Activated T-helper 1 cell treated with anti-CD3 and anti-CD28 coated beads, Interleukin-12 subunit alpha, Interleukin-12 subunit beta, Interleukin-2, Interleukin-4 antibody, amounts not matched to agents 30 ng/mL and 10 ng/mL and 1 ng/mL, durations not matched to agents 14 hours and 24 hours and 36 hours (primary cell): ENCODE results near the gene TRAK2. TPM values are rescaled to one million over a fixed set of nuclear protein-coding genes. Genes with fewer than 3 reads are reported as not detected.

Experiments used
- DNase-seq: peaks from one replicate; pipeline ENCODE4 v3.0.0; 2021; ENCODE audit warnings: low spot score
- H3K27ac Mint-ChIP-seq: one replicate; pipeline ENCODE4 v1.8.0; 2021; ENCODE audit warnings: mild to moderate bottlenecking, mixed read lengths
- H3K27me3 Mint-ChIP-seq: one replicate; pipeline ENCODE4 v1.8.0; 2022; ENCODE audit warnings: mild to moderate bottlenecking, moderate library complexity, mixed read lengths; ENCODE audit not compliant: insufficient read depth
- H3K36me3 Mint-ChIP-seq: one replicate; pipeline ENCODE4 v1.8.0; 2021; ENCODE audit warnings: low read depth, mixed read lengths
- H3K4me1 Mint-ChIP-seq: one replicate; pipeline ENCODE4 v1.8.0; 2021; ENCODE audit warnings: low read depth, mixed read lengths
- H3K4me3 Mint-ChIP-seq: one replicate; pipeline ENCODE4 v1.8.0; 2021; ENCODE audit warnings: mild to moderate bottlenecking, moderate library complexity, mixed read lengths
- H3K9me3 Mint-ChIP-seq: one replicate; pipeline ENCODE4 v1.8.0; 2021; ENCODE audit warnings: mixed read lengths
- intact Hi-C: fragments of 100-400 bp; cut with micrococcal nuclease; formaldehyde crosslinking; loops from one replicate; pipeline ENCODE4 v1.15.1; 2024
- total RNA-seq: library from RNA; stranded (reverse); gene quantifications from 2 replicates; pipeline ENCODE4 v1.2.3, GENCODE V29; 2022

TRAK2 gene
- total RNA-seq, 1 donor from 2014 or later = 28.9 TPM

DNA sequence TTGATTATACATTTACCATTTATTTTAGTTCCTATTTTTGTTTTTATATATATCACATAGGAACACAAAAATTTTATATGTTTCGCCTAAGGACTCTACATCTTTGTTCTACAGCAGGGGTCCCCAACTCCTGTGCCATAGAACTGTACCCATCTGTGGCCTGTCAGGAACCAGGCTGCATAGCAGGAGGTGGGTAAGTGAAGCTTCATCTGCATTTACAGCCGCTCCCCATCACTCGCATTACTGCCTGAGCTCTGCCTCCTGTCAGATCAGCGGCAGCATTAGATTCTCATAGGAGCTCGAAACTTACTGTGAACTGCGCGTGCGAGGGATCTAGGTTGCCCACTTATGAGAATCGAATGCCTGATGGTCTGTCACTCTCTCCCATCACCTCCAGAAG is 25.3 kb downstream of the TRAK2 start:
- intact Hi-C loops = no loop called here
- H3K4me3 Mint-ChIP-seq = no peak overlapping the region
- H3K9me3 Mint-ChIP-seq = peaks cover 18% of the 10 kb centered on the region

DNA sequence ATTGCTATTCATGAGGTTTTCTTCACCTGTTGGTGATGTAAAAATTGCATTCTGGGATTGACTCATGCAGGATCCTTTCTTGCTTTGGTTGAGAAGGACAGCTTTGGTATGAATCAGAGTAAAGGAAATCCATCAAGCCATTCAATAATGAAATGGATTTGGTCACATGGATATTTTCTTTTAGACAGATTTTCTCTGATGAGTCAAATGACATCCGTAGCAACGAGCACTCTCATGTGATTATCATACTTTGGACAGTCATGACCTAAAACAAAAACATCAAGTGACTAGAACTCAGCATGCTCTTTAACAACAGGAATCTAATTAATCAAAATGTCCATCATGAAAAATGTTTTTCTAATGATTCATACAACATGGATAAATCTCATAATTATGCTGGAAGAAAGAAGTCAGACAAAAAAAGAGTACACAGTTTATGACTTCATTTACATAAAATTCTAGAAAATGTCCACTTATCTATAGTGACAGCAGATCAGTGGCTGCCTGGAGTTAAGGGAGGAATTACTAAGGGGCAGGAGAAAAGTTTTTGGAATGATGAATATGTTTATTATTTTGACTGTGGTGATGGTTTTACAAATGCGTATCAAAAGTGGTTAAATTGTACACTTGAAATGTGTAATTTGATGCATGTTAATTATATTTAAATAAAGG is 30.7 kb downstream of the TRAK2 start:
- H3K9me3 Mint-ChIP-seq = no peaks in the 10 kb centered on the region
- intact Hi-C loops = no loop called here
- no peak for DNase-seq
- peaks cover 31% of the 10 kb centered on the region for H3K4me1 Mint-ChIP-seq
- H3K4me3 Mint-ChIP-seq = no peak overlapping the region
- peaks cover 17% of the 10 kb centered on the region for H3K36me3 Mint-ChIP-seq
- no peaks in the 10 kb centered on the region for H3K27me3 Mint-ChIP-seq
- no peak overlapping the region for H3K27ac Mint-ChIP-seq

More for the DNA sequence above, 25.3 kb downstream of the TRAK2 start:
- peaks cover 29% of the 10 kb centered on the region for H3K36me3 Mint-ChIP-seq
- peaks cover 17% of the 10 kb centered on the region for H3K4me1 Mint-ChIP-seq
- H3K27me3 Mint-ChIP-seq = no peaks in the 10 kb centered on the region
- no peak for DNase-seq
- no peak overlapping the region for H3K27ac Mint-ChIP-seq

DNA sequence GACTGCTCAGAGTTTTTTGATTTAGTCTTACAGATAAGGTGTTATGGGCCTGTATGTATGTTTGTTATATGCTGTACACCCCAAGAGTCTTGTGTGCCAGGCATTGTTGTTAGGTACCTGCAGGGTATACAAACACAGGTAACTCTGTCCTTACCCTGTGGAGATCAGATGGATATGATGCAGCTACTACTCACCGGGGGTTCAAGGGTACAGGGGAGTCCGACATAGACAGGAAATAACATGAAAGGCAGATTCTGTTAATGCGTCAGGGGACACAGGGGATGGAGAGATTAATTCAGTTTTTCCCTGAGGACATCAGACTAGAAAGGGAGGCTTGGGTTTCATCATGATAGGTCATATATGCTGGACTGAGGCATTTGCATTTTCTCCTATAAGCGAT is 31.3 kb downstream of the TRAK2 start:
- H3K4me3 Mint-ChIP-seq = no peak overlapping the region
- no peak for DNase-seq
- H3K27me3 Mint-ChIP-seq = no peaks in the 10 kb centered on the region
- H3K27ac Mint-ChIP-seq = no peak overlapping the region
- H3K36me3 Mint-ChIP-seq = peaks cover 17% of the 10 kb centered on the region
- H3K4me1 Mint-ChIP-seq = peaks cover 31% of the 10 kb centered on the region
- intact Hi-C loops = no loop called here
- H3K9me3 Mint-ChIP-seq = no peaks in the 10 kb centered on the region

DNA sequence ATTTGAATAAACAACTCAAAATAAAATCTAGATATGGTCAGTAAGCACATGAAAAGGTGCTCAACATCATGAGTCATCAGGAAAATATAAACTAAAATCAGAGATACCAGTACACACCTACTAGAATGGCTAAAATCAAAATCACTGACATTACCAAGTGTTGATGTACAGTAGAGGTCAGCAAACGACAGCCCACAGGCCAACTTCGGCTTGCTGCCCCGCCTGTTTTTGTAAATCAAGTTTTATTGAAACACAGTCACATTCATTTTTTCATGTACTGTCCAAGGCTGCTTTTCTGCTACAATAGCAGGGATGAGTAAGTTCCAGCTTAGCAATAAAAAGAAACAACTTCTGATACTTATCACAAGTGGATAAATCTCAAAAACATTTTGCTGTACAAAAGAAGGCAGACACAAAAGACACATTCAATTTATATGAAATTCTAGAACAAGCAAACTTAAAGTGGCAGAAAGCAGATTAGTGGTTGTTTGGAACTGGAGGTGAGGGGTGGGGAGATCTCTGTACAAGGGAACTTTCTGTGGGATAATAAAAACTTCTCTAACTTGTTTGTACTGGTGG is 32.1 kb downstream of the TRAK2 start:
- Mint-ChIP-seq H3K36me3 (peaks cover 17% of the 10 kb centered on the region), H3K4me1 (peaks cover 30% of the 10 kb centered on the region), H3K27me3 (no peaks in the 10 kb centered on the region), H3K9me3 (no peaks in the 10 kb centered on the region), H3K4me3 (no peak overlapping the region), H3K27ac (no peak overlapping the region)
- intact Hi-C loops = no loop called here
- no peak for DNase-seq

DNA sequence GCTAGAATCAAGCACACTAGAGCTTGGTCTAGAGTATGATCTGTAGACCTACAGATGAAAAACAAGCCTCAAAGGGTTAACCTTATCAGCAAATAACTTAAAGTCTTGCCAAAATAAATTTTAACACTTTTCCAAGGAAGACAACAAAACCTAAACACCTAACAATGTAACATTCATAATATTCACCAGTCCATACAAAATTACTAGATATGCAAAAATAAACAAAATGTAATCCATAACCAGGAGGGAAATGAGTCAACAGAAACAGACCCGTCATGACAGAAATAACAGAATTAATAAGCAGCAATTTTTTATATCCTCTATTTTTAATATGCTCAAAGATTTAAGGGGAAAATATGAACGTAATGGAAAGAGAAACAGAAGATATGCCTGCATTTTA is 36.1 kb downstream of the TRAK2 start:
- Mint-ChIP-seq H3K9me3 (no peaks in the 10 kb centered on the region), H3K4me1 (peaks cover 9% of the 10 kb centered on the region), H3K27ac (no peak overlapping the region), H3K4me3 (no peak overlapping the region), H3K27me3 (no peaks in the 10 kb centered on the region), H3K36me3 (peaks cover 18% of the 10 kb centered on the region)
- intact Hi-C loops = loop anchor here (2.0 kb wide), 1 partner anchor 18 kb away; no protein-coding TSS in a partner anchor
- DNase-seq = no peak

DNA sequence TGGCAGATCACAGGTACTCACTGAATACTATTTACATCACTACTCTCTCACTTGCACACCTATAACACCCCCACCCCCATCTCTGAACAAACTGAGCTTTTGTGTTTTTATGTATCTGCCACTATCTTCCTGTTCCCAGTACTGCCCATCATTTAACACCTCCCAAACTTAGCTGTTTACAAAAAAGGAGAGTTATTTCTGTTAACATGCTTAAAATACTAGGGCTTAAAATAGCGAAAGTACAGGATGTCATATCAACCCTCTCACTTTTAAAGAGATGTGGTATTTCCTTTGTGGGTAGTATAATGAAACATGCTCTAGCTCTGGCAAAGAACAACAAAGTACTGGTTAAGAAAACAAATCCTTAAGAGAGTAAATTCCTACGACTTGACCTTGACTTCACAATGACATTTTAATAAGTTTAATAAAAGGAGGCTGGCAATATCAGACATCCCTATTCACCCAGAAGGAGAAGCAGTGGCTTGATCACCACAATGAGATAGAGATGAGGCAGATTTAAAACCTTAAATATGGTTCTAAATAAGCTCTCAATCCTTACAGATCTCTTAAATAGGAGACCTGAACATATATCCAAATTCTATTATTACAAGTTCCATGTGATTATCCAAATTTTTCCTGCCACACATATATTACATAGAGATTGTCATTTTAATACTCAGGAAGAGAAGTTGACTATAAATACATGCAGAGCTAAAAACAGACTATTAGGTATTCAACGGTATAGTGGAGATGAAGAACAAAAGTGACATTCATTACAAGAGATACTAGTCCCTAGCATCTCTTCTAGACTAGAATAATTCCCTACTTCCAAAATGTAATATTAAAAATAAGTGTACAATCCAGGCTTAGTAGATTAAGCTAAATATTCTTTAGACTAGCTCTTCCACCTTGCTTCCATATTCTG is 36.9 kb downstream of the TRAK2 start:
- Mint-ChIP-seq H3K4me3 (no peak overlapping the region), H3K4me1 (peaks cover 8% of the 10 kb centered on the region), H3K9me3 (no peaks in the 10 kb centered on the region), H3K27ac (no peak overlapping the region), H3K36me3 (peaks cover 13% of the 10 kb centered on the region), H3K27me3 (no peaks in the 10 kb centered on the region)
- intact Hi-C loops = loop anchor here (1.0 to 2.0 kb wide), 3 partner anchors 8 to 37 kb away; partner anchors contain the start of genes STRADB and TRAK2
- no peak for DNase-seq

DNA sequence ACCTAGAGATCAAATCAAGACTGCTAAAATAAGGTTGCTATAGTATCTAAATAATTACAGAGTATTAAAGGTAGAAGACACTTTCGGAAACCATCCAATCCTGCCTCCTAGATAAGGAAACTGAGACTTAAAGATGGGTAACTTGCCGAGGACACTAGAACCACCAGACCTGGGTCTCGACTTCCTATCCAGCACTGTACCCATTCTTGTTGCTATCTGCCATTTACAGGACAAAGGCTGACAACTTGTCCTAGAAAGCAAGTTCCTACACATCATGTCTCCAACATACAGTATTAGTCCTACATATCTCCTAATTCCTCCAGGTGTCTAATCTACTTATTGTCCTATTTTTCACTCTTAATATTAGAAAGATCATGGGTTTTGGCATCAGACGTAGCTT is 37.7 kb downstream of the TRAK2 start:
- intact Hi-C loops = no loop called here
- H3K9me3 Mint-ChIP-seq = no peaks in the 10 kb centered on the region
- H3K27me3 Mint-ChIP-seq = no peaks in the 10 kb centered on the region
- no peak for DNase-seq
- H3K36me3 Mint-ChIP-seq = peaks cover 10% of the 10 kb centered on the region
- no peak overlapping the region for H3K4me3 Mint-ChIP-seq
- H3K4me1 Mint-ChIP-seq = no peaks in the 10 kb centered on the region
- no peak overlapping the region for H3K27ac Mint-ChIP-seq

DNA sequence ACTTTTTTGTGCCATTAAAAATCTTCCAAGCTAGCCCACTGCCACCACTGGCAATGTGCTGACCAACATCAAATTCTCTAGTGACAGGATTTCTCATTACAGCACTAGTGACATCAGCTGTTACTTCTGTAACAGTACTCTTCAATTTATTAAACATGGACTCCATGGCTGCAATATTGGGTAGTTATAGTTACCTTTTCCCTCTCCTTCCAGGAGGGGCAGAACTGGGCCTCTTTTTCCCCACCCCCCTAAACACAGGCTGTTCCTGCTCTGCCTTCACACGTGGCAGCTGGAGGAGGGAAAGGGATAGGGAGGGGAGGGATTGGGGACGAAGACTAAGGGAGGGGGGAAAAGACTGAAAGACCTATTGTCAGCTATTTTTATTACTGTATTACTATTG is 38.1 kb downstream of the TRAK2 start:
- DNase-seq = no peak
- Mint-ChIP-seq H3K9me3 (no peaks in the 10 kb centered on the region), H3K4me3 (no peak overlapping the region), H3K36me3 (peaks cover 10% of the 10 kb centered on the region), H3K27me3 (no peaks in the 10 kb centered on the region), H3K27ac (no peak overlapping the region), H3K4me1 (no peaks in the 10 kb centered on the region)
- intact Hi-C loops = no loop called here

DNA sequence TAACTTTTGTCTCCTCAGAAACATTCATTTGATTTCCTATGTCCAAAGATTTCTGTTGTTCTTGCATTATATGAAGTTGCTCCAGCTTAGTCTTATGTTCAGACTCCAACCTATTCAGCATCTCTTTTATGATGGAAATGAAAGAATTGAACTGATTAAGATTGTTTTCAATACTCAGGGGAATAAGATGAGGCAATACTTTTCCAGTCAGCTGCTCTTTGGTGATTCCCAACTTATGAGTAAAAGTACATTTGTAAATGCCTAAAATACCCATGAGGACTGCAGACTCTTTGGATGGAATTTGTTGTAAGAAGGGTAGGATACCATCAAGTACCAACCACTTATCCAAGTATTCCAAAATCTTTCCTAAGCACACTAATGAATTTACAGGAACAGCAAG is 39.8 kb downstream of the TRAK2 start:
- no peak for DNase-seq
- H3K36me3 Mint-ChIP-seq = peaks cover 13% of the 10 kb centered on the region
- H3K4me1 Mint-ChIP-seq = peaks cover 11% of the 10 kb centered on the region
- no peaks in the 10 kb centered on the region for H3K9me3 Mint-ChIP-seq
- no peak overlapping the region for H3K4me3 Mint-ChIP-seq
- no peaks in the 10 kb centered on the region for H3K27me3 Mint-ChIP-seq
- intact Hi-C loops = no loop called here
- H3K27ac Mint-ChIP-seq = no peak overlapping the region

DNA sequence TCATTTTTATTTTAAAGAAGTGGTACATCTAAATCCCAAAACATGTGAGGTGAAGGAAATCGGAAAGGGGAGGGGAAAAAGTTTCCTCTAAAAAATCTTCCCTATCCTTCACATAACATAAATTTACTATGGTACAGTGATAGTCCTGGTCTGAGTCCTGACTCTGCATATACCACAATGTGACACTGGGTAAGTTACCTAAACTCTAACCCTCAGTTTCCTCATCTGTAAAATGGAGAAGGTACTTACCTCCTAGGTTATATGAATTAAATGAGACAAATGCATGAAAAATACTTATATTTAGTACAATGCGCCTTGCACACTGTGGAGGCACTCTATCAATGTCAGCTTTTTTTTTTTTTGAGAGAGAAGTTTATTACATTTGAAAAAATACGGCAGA is 42.3 kb downstream of the TRAK2 start:
- intact Hi-C loops = loop anchor here (5.0 kb wide), 2 partner anchors 172 to 233 kb away; partner anchors contain the start of gene TMEM237
- peaks cover 21% of the 10 kb centered on the region for H3K36me3 Mint-ChIP-seq
- no peaks in the 10 kb centered on the region for H3K27me3 Mint-ChIP-seq
- peaks cover 30% of the 10 kb centered on the region for H3K4me1 Mint-ChIP-seq
- no peak for DNase-seq
- no peak overlapping the region for H3K4me3 Mint-ChIP-seq
- H3K27ac Mint-ChIP-seq = no peak overlapping the region
- H3K9me3 Mint-ChIP-seq = no peaks in the 10 kb centered on the region

DNA sequence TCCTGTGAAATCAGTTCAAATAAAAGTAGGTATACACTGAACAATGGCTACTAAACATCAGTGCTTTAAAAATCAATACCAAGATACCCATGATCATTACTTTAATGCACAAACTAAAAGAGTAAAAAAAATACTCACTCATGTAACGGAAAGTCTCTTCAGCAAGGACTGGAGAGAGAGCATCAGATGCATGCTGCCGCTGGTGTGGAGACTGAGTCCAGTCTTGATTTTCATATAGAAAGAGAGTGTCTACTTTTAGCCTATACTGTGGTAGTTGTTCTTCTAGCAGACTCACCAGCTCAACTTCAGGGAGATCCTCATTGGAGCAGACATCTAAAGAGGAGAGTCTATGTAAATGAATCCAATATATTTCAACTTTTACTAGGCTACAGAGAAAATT is 44.0 kb downstream of the TRAK2 start:
- H3K4me3 Mint-ChIP-seq = no peak overlapping the region
- no peak for DNase-seq
- intact Hi-C loops = loop anchor here (5.0 kb wide), 2 partner anchors 170 to 235 kb away; partner anchors contain the start of gene TMEM237
- peaks cover 39% of the 10 kb centered on the region for H3K4me1 Mint-ChIP-seq
- no peak overlapping the region for H3K27ac Mint-ChIP-seq
- no peaks in the 10 kb centered on the region for H3K9me3 Mint-ChIP-seq
- no peaks in the 10 kb centered on the region for H3K27me3 Mint-ChIP-seq
- H3K36me3 Mint-ChIP-seq = peaks cover 23% of the 10 kb centered on the region

DNA sequence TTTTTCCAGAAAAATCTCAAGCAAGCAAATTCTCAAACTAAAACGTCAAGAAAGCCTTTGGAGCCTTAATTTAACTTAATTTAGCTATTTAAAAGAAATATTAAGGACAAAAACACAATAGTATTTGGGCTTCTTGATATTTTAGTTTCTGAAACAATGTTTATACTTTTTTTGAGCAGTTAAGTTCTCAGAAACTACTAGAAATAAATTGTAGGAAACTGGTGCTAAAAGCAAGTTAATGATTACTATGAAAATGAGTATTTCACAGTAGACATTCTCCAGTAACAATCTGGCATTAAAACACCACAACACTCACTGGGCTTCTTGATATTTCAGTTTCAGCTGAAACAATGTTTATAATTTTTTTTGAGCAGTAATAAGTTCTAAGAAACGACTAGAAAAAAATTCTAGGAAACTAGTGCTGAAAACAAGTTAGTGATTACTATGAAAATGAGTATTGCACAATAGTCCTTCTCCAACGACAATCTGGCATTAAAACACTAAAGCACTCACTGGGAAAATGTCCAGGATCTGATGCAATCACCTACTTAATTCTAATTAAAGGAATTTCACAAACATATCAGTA is 45.1 kb downstream of the TRAK2 start:
- Mint-ChIP-seq H3K4me1 (peaks cover 41% of the 10 kb centered on the region), H3K36me3 (peaks cover 16% of the 10 kb centered on the region), H3K27me3 (no peaks in the 10 kb centered on the region), H3K27ac (no peak overlapping the region), H3K4me3 (no peak overlapping the region), H3K9me3 (no peaks in the 10 kb centered on the region)
- DNase-seq = no peak
- intact Hi-C loops = loop anchor here (1.0 to 5.0 kb wide), 4 partner anchors 8 to 236 kb away; partner anchors contain the start of genes STRADB, TMEM237 and TRAK2
